Measurements from ENCODE around the gene TLCD4. TPM values are rescaled to one million over a fixed set of nuclear protein-coding genes. Genes with fewer than 3 reads are reported as not detected.

The TLCD4 gene
- total RNA-seq, 1 experiment from 2014 or later: 2.9 TPM

DNA sequence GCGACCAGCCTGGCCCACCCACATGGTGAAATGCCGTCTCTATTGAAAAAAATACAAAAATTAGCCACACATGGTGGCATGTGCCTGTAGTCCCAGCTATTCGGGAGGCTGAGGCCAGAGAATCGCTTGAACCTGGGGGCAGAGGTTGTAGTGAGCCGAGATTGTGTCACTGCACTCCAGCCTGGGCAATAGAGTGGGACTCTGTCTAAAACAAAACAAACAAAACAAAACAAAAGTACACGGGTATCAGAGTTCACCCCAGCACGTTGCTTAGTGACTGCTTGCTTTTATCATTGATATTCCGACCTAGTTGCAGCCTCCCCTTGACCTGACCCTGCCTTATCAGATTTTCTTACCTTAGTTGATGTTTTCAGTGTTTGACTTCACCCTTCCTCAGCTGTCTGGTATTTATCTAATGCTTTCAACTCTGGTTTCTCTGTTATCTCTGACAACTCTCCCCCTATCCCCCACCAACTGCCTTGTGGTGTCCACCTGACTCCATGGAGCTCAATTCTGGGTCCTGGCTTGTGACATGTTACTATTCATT is 5.1 kb downstream of the TLCD4 start:
- Histone ChIP-seq H3K9me3 (ENCODE audit: control insufficient read depth, insufficient read depth, low read depth, low read length) (no peaks in the 10 kb centered on the region), H3K4me1 (ENCODE audit: control insufficient read depth, insufficient read depth, low read length) (no peaks in the 10 kb centered on the region), H3K27me3 (ENCODE audit: control insufficient read depth, insufficient read depth, low read length) (peaks cover 10% of the 10 kb centered on the region; the same call in 1 of the 2 replicates), H3K27ac (ENCODE audit: low read length) (no peak overlapping the region), H3K36me3 (ENCODE audit: control insufficient read depth, insufficient read depth, low read length) (no peaks in the 10 kb centered on the region), H3K4me3 (ENCODE audit: low read depth in 2 of 2, low read length in 2 of 2) (no peak overlapping the region)
- intact Hi-C loops (cut with micrococcal nuclease; ENCODE audit: unreplicated experiment) (no loop called here), in situ Hi-C loops (cut with HindIII; ENCODE audit: low pct_unique_long_range_greater_than_20kb, low sequenced_read_pairs) (no loop called here)
- ChIA-PET CTCF (no interaction called here), POLR2A (no interaction called here)
- BruUV-seq (replicated peaks): no TSS peak
- ATAC-seq (no peak), DNase-seq (ENCODE audit: low read depth, low spot score) (no peak)
- TF ChIP-seq SIN3A (IDR thresholded peaks at IDR 0.05; ENCODE audit: borderline replicate concordance, insufficient read depth, low read depth, low read length) (no peak), TCF7L2 (IDR thresholded peaks at IDR 0.05; ENCODE audit: low read depth, low read length) (no peak), POLR2AphosphoS5 (IDR thresholded peaks at IDR 0.05; ENCODE audit: low read depth, low read length) (no peak)
- TF ChIP-seq, protein P1, sequence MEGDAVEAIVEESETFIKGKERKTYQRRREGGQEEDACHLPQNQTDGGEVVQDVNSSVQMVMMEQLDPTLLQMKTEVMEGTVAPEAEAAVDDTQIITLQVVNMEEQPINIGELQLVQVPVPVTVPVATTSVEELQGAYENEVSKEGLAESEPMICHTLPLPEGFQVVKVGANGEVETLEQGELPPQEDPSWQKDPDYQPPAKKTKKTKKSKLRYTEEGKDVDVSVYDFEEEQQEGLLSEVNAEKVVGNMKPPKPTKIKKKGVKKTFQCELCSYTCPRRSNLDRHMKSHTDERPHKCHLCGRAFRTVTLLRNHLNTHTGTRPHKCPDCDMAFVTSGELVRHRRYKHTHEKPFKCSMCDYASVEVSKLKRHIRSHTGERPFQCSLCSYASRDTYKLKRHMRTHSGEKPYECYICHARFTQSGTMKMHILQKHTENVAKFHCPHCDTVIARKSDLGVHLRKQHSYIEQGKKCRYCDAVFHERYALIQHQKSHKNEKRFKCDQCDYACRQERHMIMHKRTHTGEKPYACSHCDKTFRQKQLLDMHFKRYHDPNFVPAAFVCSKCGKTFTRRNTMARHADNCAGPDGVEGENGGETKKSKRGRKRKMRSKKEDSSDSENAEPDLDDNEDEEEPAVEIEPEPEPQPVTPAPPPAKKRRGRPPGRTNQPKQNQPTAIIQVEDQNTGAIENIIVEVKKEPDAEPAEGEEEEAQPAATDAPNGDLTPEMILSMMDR (IDR thresholded peaks at IDR 0.05): no peak
- TF ChIP-seq, protein P2, sequence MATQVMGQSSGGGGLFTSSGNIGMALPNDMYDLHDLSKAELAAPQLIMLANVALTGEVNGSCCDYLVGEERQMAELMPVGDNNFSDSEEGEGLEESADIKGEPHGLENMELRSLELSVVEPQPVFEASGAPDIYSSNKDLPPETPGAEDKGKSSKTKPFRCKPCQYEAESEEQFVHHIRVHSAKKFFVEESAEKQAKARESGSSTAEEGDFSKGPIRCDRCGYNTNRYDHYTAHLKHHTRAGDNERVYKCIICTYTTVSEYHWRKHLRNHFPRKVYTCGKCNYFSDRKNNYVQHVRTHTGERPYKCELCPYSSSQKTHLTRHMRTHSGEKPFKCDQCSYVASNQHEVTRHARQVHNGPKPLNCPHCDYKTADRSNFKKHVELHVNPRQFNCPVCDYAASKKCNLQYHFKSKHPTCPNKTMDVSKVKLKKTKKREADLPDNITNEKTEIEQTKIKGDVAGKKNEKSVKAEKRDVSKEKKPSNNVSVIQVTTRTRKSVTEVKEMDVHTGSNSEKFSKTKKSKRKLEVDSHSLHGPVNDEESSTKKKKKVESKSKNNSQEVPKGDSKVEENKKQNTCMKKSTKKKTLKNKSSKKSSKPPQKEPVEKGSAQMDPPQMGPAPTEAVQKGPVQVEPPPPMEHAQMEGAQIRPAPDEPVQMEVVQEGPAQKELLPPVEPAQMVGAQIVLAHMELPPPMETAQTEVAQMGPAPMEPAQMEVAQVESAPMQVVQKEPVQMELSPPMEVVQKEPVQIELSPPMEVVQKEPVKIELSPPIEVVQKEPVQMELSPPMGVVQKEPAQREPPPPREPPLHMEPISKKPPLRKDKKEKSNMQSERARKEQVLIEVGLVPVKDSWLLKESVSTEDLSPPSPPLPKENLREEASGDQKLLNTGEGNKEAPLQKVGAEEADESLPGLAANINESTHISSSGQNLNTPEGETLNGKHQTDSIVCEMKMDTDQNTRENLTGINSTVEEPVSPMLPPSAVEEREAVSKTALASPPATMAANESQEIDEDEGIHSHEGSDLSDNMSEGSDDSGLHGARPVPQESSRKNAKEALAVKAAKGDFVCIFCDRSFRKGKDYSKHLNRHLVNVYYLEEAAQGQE (IDR thresholded peaks at IDR 0.05; ENCODE audit: insufficient read depth in 1 of 2, low read depth in 2 of 2, low read length in 1 of 2): no peak

DNA sequence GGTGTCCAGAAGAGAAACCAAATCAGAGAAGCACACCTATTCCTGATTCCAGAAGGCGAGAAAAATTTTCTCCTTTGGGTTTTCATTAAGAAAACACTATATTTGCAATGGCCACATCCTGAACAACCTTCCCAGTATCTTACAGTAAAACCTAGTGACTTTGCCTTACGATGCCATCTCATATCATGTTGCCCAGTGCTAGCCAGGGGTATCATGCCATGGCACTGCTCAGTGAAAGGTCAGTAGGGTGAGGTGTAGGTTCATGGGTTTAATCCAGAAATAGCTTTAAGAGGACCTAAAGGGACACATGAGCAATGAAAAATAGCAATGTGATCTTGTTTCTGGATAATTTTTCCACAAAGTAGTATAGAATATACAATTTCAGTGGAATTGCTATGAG is 7.2 kb downstream of the TLCD4 start:
- CTCF ChIA-PET: no interaction called here
- no peak for DNase-seq (ENCODE audit: low read depth, low spot score)
- TF ChIP-seq, protein P1 (IDR thresholded peaks at IDR 0.05): no peak
- no peak for TF ChIP-seq SIN3A (IDR thresholded peaks at IDR 0.05; ENCODE audit: borderline replicate concordance, insufficient read depth, low read depth, low read length)
- TF ChIP-seq, protein P2 (IDR thresholded peaks at IDR 0.05; ENCODE audit: insufficient read depth in 1 of 2, low read depth in 2 of 2, low read length in 1 of 2): no peak
- no peak for ATAC-seq
- Histone ChIP-seq H3K4me3 (ENCODE audit: low read depth in 2 of 2, low read length in 2 of 2) (no peak overlapping the region), H3K4me1 (ENCODE audit: control insufficient read depth, insufficient read depth, low read length) (no peaks in the 10 kb centered on the region), H3K27ac (ENCODE audit: low read length) (no peak overlapping the region), H3K36me3 (ENCODE audit: control insufficient read depth, insufficient read depth, low read length) (no peaks in the 10 kb centered on the region), H3K9me3 (ENCODE audit: control insufficient read depth, insufficient read depth, low read depth, low read length) (no peaks in the 10 kb centered on the region), H3K27me3 (ENCODE audit: control insufficient read depth, insufficient read depth, low read length) (0 out of 2 replicates have a peak, but pooled peaks cover under 1% of the 10 kb centered on the region)
- POLR2A ChIA-PET: no interaction called here
- in situ Hi-C loops (cut with HindIII; ENCODE audit: low pct_unique_long_range_greater_than_20kb, low sequenced_read_pairs): no loop called here
- BruUV-seq (replicated peaks): no TSS peak
- intact Hi-C loops (cut with micrococcal nuclease; ENCODE audit: unreplicated experiment): no loop called here
